RWPE1 (cell line): ENCODE measurements around the gene KRTAP5-1.

Source experiments
- CTCF ChIA-PET: fragments of 350-600 bp; sonication (Branson Sonifier 250); formaldehyde crosslinking; extraction: SDS; loops from one replicate; lab custom pipeline; 2021; lab: Yijun Ruan, JAX
- POLR2A ChIA-PET: fragments of 400-600 bp; formaldehyde crosslinking; extraction: SDS; loops from one replicate; lab custom pipeline; 2020; ENCODE audit warnings: antibody characterized with exemption; ENCODE audit not compliant: low non-redundant PET; lab: Yijun Ruan, JAX
- DNase-seq: peaks from one replicate; pipeline ENCODE4 v3.0.0; 2012; ENCODE audit warnings: low spot score
- H3K27ac ChIP-seq: fragments of 450-650 bp; 2 replicates; pipeline ENCODE4 v1.5.1; 2017
- TF ChIP-seq, protein P1 (sequence below): fragments of 450-650 bp; conservative IDR thresholded peaks from 2 replicates; pipeline ENCODE4 v1.5.1; 2017; ENCODE audit warnings: low read depth, mild to moderate bottlenecking

Gene KRTAP5-1

DNA sequence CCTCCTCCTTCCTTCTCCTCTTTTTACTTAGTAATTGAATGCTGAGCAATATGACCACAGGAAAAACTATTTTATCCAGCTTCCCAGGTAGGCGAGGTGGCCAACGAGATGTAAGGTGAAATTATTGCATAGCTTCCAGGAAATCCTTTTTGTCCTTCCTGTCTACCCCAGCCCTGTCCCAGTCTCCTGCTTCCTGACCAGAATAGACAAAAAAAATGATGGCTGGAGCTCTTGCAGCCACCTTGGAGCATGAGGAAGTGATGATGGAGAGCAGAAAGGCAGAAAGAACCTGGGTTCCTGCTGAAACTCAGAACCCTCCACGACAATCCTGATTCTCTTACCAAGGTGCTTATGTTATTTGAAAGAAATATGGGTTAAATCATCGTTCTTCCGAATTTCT lies 46.9 kb downstream of the KRTAP5-1 start:
- DNase-seq, result no peak
- ChIA-PET POLR2A (no interaction called here), CTCF (interaction anchor here (0.5 to 0.9 kb wide), 2 partner anchors 9 to 454 kb away, joined by 3 to 4 read pairs; no protein-coding TSS in a partner anchor)
- TF ChIP-seq, protein P1, sequence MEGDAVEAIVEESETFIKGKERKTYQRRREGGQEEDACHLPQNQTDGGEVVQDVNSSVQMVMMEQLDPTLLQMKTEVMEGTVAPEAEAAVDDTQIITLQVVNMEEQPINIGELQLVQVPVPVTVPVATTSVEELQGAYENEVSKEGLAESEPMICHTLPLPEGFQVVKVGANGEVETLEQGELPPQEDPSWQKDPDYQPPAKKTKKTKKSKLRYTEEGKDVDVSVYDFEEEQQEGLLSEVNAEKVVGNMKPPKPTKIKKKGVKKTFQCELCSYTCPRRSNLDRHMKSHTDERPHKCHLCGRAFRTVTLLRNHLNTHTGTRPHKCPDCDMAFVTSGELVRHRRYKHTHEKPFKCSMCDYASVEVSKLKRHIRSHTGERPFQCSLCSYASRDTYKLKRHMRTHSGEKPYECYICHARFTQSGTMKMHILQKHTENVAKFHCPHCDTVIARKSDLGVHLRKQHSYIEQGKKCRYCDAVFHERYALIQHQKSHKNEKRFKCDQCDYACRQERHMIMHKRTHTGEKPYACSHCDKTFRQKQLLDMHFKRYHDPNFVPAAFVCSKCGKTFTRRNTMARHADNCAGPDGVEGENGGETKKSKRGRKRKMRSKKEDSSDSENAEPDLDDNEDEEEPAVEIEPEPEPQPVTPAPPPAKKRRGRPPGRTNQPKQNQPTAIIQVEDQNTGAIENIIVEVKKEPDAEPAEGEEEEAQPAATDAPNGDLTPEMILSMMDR, result no peak
- H3K27ac ChIP-seq, result no peak overlapping the region

- TF ChIP-seq, protein P1, result no peak
- ChIA-PET CTCF (interaction anchor here (1.3 to 2.2 kb wide), 2 partner anchors 10 to 20 kb away, joined by 3 to 7 read pairs; no protein-coding TSS in a partner anchor), POLR2A (no interaction called here)
- peak overlapping the region; percentile 99; the same call in 1 of the 2 replicates for H3K27ac ChIP-seq
- no peak for DNase-seq
These were observed 48.8 kb downstream of the KRTAP5-1 start for GRCh38 chr11:1536065-1536843.

GRCh38 chr11:1534682-1535081 lies 50.4 kb downstream of the KRTAP5-1 start:
- peak; percentile 41 for DNase-seq
- ChIA-PET CTCF (interaction anchor here (0.6 kb wide), 1 partner anchor 159 kb away, joined by 3 read pairs; no protein-coding TSS in a partner anchor), POLR2A (no interaction called here)
- TF ChIP-seq, protein P1, result no peak
- peak overlapping the region; percentile 99 for H3K27ac ChIP-seq
